Aorta (tissue), 5 donors: ENCODE data around the gene ACADS. TPM values are rescaled to one million over a fixed set of nuclear protein-coding genes. Genes with fewer than 3 reads are reported as not detected.

ENCODE experiments used
- ATAC-seq: fragments of 200-7000 bp; cut with Tn5 transposase; one replicate; pipeline ENCODE4 v1.9.1; 2022; ENCODE audit warnings: moderate library complexity; ENCODE audit not compliant: low FRiP score
- DNase-seq, 2 donors: peaks; one replicate each; pipeline ENCODE4 v3.0.0-alpha.2; 2020
- H3K27ac ChIP-seq, 2 donors: one replicate each; pipeline ENCODE4 v1.5.1; 2013; ENCODE audit warnings: low read length in 2 of 2, mild to moderate bottlenecking in 2 of 2, moderate library complexity in 2 of 2, control low read depth in 1 of 2, inconsistent platforms in 1 of 2, low read depth in 1 of 2
- H3K27me3 ChIP-seq, 2 donors: one replicate each; pipeline ENCODE4 v1.6.1; 2013; ENCODE audit warnings: control low read depth in 1 of 2, low read length in 1 of 2, mild to moderate bottlenecking in 1 of 2, moderate library complexity in 1 of 2; ENCODE audit not compliant: insufficient read depth in 2 of 2, control insufficient read depth in 1 of 2
- H3K36me3 ChIP-seq, 2 donors: one replicate each; pipeline ENCODE4 v1.6.1; 2013; ENCODE audit warnings: control low read depth in 1 of 2, low read length in 1 of 2, mild to moderate bottlenecking in 1 of 2; ENCODE audit not compliant: insufficient read depth in 2 of 2, control insufficient read depth in 1 of 2
- H3K4me1 ChIP-seq, 2 donors: one replicate each; pipeline ENCODE4 v1.6.1; 2013; ENCODE audit warnings: low read length in 2 of 2, control low read depth in 1 of 2, mild to moderate bottlenecking in 1 of 2, moderate library complexity in 1 of 2; ENCODE audit not compliant: insufficient read depth in 2 of 2, control insufficient read depth in 1 of 2
- H3K4me3 ChIP-seq, 2 donors: one replicate each; pipeline ENCODE4 v1.5.1; 2013; ENCODE audit warnings: low read length in 2 of 2, control low read depth in 1 of 2, mild to moderate bottlenecking in 1 of 2
- H3K9me3 ChIP-seq: one replicate; pipeline ENCODE4 v1.6.1; 2013; ENCODE audit warnings: mild to moderate bottlenecking, low read length; ENCODE audit not compliant: control insufficient read depth
- WGBS, 2 donors: extraction: QIAGEN DNeasy Blood & Tissue Kit; methylation state at CpG; one replicate each; pipeline ENCODE4 v1.1.7; 2013; 5-methylcytosine and 5-hydroxymethylcytosine counted together
- intact Hi-C, 2 donors: fragments of 100-400 bp; cut with DNase I; formaldehyde crosslinking; loops; one replicate each; pipeline versions ENCODE4 v1.14.2 to v1.15.0; 2022
- polyA plus RNA-seq, 2 donors: library from polyadenylated mRNA; stranded (reverse); fragments of 200-250 nt; gene quantifications; one replicate each; pipeline ENCODE4 v1.2.3, GENCODE V29; 2013
- total RNA-seq, 2 donors: library from RNA; stranded (reverse); fragmentation: NEBNext Ultra II Directional; extraction: Animal tissue kit (Norgen Biotek cat#: 25700); gene quantifications; one replicate each; pipeline ENCODE4 v1.2.1, GENCODE V29; 2021
- donor health status: healthy with polysubstance abuse.
- donor health status: Bipolar disorder and iron deficiency.
- donor health status: DM: no; HTN: no; CAD: no.
- donor health status: DM: no; HTN: no; CAD: no.
- donor health status: DM: yes; HTN: yes; CAD: no.

The ACADS gene
- total and polyA plus RNA-seq, 4 donors = 11.3 to 36.9 (median 22.4) TPM

DNA sequence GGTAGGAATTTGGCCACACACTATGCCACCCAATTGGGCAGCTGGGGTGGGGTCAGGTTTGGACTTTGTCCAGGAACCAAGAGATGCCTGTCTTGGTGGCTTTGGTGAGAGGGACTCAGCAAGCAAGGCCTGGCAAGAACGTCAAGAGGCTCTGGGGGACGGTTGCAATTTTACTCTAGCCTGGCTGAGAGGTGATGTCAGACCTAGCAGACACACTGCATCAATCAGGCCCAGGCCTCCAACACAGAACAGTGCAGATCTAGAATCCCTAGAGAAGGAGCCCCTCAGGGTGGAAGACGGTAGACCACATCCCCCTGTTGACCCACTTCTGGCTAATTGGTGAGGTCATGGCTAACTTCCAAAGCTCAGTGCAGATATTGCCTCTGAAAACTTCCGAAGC is 17.0 kb upstream of the ACADS start:
- H3K9me3 ChIP-seq = no peaks in the 10 kb centered on the region
- no peaks in the 10 kb centered on the region for H3K36me3 ChIP-seq
- DNase-seq (no peak), ATAC-seq (no peak)
- intact Hi-C loops = no loop called here
- 76 to 81% methylated on average over 4 of the region's 4 CpGs for WGBS, 2 donors
- H3K4me3 ChIP-seq = no peak overlapping the region
- no peaks in the 10 kb centered on the region for H3K4me1 ChIP-seq
- H3K27ac ChIP-seq = no peak overlapping the region
- H3K27me3 ChIP-seq = no peaks in the 10 kb centered on the region

DNA sequence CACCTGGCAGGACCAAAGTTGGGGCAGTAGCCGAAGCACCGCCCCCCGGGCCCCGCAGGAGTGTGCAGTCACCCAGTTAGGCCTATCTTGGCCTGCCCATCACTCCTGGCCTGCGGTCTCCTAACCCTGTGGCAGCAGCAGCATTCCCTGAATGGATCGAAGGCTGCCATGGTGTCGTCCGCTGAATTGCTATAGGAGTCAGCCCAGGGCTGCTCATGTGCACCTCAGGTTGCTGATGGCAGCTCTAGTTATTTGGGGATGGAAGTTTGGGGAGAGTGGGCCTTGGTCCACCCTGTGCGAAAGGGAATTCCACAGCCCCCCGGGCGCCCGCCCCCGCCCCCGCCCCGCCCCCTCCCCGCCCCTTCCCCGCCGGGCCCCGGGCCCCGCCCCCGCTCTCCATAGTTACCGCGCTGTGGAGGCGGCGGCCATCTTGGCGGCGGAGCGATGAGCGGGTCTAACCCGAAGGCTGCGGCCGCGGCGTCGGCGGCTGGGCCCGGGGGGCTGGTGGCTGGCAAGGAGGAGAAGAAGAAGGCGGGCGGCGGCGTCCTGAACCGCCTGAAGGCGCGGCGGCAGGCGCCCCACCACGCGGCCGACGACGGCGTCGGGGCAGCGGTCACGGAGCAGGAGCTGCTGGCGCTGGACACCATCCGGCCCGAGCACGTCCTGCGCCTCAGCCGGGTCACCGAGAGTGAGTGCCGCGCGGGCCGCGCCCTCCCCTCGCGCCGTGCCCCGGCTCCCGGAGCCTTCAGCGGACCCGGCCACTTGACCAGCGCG is 15.4 kb upstream of the ACADS start, which contains the start of gene UNC119B:
TSS of gene UNC119B (plus strand) at position 428 of the 774 bp plus-strand sequence. CDS start at position 445, 17 bp downstream.
- 1% methylated on average over 31 to 76 of the region's 76 CpGs for WGBS, 2 donors

GRCh38 chr12:120710805-120711296 is 14.8 kb upstream of the ACADS start:
- Histone ChIP-seq H3K27ac (peak overlapping the region in 1 of 2 donors; percentile 18), H3K4me3 (peak overlapping the region; percentile 50 to 74), H3K9me3 (no peaks in the 10 kb centered on the region), H3K36me3 (no peaks in the 10 kb centered on the region), H3K27me3 (no peaks in the 10 kb centered on the region), H3K4me1 (no peaks in the 10 kb centered on the region)
- 0 to 1% methylated on average over 31 of the region's 31 CpGs for WGBS, 2 donors
- intact Hi-C loops = loop anchor here (2.0 to 5.0 kb wide), 3 partner anchors 62 to 129 kb away; partner anchors contain the start of gene POP5 (in 1 of the 2)
- peak in 1 of 2 donors; percentile 79 for DNase-seq
- peak; percentile 28 for ATAC-seq

More for the DNA sequence above, 15.4 kb upstream of the ACADS start, which contains the start of gene UNC119B:
- H3K27ac ChIP-seq = peak within 1 kb of the TSS in 1 of 2 donors; percentile 18
- DNase-seq (peak; percentile 81 to 93), ATAC-seq (peak; percentile 89)
- H3K9me3 ChIP-seq = no peaks in the 10 kb centered on the region
- no peaks in the 10 kb centered on the region for H3K4me1 ChIP-seq
- H3K27me3 ChIP-seq = no peaks in the 10 kb centered on the region
- intact Hi-C loops = loop anchor here (2.0 to 5.0 kb wide), 3 partner anchors 61 to 128 kb away; partner anchors contain the start of gene POP5 (in 1 of the 2)
- H3K4me3 ChIP-seq = peak within 1 kb of the TSS; percentile 50 to 74
- no peaks in the 10 kb centered on the region for H3K36me3 ChIP-seq

DNA sequence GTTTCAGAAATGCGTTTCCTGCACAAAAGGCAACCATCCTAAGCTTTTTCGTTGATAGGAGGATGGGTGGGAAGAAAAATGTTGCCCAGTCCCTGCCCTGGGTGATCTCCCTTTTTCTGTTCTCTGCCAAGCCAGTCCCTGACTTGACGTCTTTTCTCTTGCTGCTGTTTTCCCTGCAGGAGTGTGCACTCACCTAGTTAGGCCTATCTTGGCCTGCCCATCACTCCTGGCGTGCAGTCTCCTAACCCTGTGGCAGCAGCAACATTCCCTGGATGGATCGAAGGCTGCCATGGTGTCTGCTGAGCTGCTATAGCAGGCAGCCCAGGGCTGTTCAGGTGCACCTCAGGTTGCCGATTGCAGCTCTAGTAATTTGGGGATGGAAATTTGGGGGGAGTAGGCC is 14.2 kb upstream of the ACADS start:
- Histone ChIP-seq H3K4me3 (peak overlapping the region in 1 of 2 donors; percentile 74), H3K9me3 (no peaks in the 10 kb centered on the region), H3K4me1 (no peaks in the 10 kb centered on the region), H3K27ac (no peak overlapping the region), H3K27me3 (no peaks in the 10 kb centered on the region), H3K36me3 (peaks cover 0 to 1% of the 10 kb centered on the region in 2 donors)
- intact Hi-C loops = loop anchor here (2.0 to 5.0 kb wide), 3 partner anchors 63 to 129 kb away; partner anchors contain the start of gene POP5 (in 1 of the 2)
- no peak for ATAC-seq
- 39 to 43% methylated on average over 6 of the region's 6 CpGs for WGBS, 2 donors
- no peak for DNase-seq

GRCh38 chr12:120712610-120713009 is 13.0 kb upstream of the ACADS start:
- DNase-seq = no peak
- H3K9me3 ChIP-seq = no peaks in the 10 kb centered on the region
- H3K4me3 ChIP-seq = no peak overlapping the region
- WGBS, 2 donors = 73 to 78% methylated on average over 6 of the region's 6 CpGs
- no peak for ATAC-seq
- no peak overlapping the region for H3K27ac ChIP-seq
- H3K36me3 ChIP-seq = peaks cover 4 to 6% of the 10 kb centered on the region in 2 donors
- H3K4me1 ChIP-seq = no peaks in the 10 kb centered on the region
- no peaks in the 10 kb centered on the region for H3K27me3 ChIP-seq
- intact Hi-C loops = loop anchor here in 1 of 2 donors (5.0 kb wide), 2 partner anchors 65 to 130 kb away; partner anchors contain the start of gene POP5

- no peak overlapping the region for H3K4me3 ChIP-seq
- no peaks in the 10 kb centered on the region for H3K9me3 ChIP-seq
- no peak overlapping the region for H3K27ac ChIP-seq
- peaks cover 6 to 7% of the 10 kb centered on the region in 2 donors for H3K36me3 ChIP-seq
- DNase-seq = peak in 1 of 2 donors; percentile 69
- H3K4me1 ChIP-seq = no peaks in the 10 kb centered on the region
- ATAC-seq = peak; percentile 71
- no peaks in the 10 kb centered on the region for H3K27me3 ChIP-seq
- intact Hi-C loops = loop anchor here (2.0 to 5.0 kb wide), 3 partner anchors 67 to 132 kb away; partner anchors contain the start of gene POP5 (in 1 of the 2)
- 16 to 18% methylated on average over 4 of the region's 4 CpGs for WGBS, 2 donors
Observed at GRCh38 chr12:120713861-120714482, 11.7 kb upstream of the ACADS start.

DNA sequence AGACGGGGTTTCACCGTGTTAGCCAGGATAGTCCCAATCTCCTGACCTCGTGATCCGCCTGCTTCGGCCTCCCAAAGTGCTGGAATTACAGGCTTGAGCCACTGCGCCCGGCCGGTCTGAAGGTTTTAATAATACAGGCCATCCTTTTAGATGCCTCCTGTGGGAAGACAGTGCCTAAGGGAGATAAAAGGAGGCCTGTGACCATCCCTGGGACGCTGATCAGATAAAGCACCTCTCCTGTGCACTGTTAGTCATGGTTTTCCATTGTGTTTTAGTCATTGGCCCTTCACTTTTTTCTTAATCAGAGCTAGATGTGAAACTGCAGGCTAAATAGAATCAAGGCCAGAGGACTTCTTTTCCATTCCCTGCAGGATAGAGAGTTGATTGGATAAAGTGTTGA is 7.6 kb upstream of the ACADS start:
- Histone ChIP-seq H3K36me3 (peaks cover 7 to 13% of the 10 kb centered on the region in 2 donors), H3K4me1 (no peaks in the 10 kb centered on the region), H3K4me3 (no peak overlapping the region), H3K27ac (no peak overlapping the region), H3K9me3 (no peaks in the 10 kb centered on the region), H3K27me3 (no peaks in the 10 kb centered on the region)
- no peak for ATAC-seq
- 88 to 96% methylated on average over 9 of the region's 9 CpGs for WGBS, 2 donors
- intact Hi-C loops = no loop called here
- DNase-seq = peak in 1 of 2 donors; percentile 35

DNA sequence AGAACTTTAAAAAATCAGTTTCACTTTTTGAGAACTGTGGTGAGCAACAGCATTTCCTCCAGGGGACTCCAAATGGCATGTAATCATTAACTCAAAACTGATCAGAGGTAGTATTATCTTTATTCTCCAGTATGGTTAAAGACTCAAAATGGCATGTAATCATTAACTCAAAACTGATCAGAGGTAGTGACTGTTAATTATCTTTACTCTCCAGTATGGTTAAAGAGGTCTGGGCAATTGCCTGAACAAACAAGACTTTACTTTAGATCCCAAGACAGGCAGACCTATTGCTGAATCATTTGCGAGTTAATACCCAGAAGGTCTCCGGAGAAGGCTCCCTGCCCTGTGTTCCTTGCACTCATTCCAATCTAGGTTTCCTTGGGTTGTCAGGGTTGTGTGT is 6.6 kb upstream of the ACADS start:
- no peak for ATAC-seq
- WGBS, 2 donors = 92 to 95% methylated on average over 2 of the region's 2 CpGs
- peaks cover 7 to 13% of the 10 kb centered on the region in 2 donors for H3K36me3 ChIP-seq
- H3K27me3 ChIP-seq = no peaks in the 10 kb centered on the region
- H3K9me3 ChIP-seq = no peaks in the 10 kb centered on the region
- no peak for DNase-seq
- intact Hi-C loops = no loop called here
- H3K4me3 ChIP-seq = no peak overlapping the region
- H3K27ac ChIP-seq = no peak overlapping the region
- H3K4me1 ChIP-seq = no peaks in the 10 kb centered on the region
